T-helper 1 cell treated with Interleukin-12 subunit alpha and Interleukin-12 subunit beta and Interleukin-4 antibody, amounts not matched to agents 30 μg/mL and 1 μg/mL, for 36 hours (primary cell): ENCODE data around the gene MUSK.

Experiments used
- H3K27ac Mint-ChIP-seq: one replicate; pipeline ENCODE4 v1.8.0; 2021; ENCODE audit warnings: mild to moderate bottlenecking, mixed read lengths
- H3K27me3 Mint-ChIP-seq: one replicate; pipeline ENCODE4 v1.8.0; 2021; ENCODE audit warnings: low read depth, mixed read lengths
- H3K36me3 Mint-ChIP-seq: one replicate; pipeline ENCODE4 v1.8.0; 2021; ENCODE audit warnings: low read depth, mixed read lengths
- H3K4me1 Mint-ChIP-seq: one replicate; pipeline ENCODE4 v1.8.0; 2021; ENCODE audit warnings: low read depth, mixed read lengths
- H3K4me3 Mint-ChIP-seq: one replicate; pipeline ENCODE4 v1.8.0; 2021; ENCODE audit warnings: mild to moderate bottlenecking, moderate library complexity, mixed read lengths
- H3K9me3 Mint-ChIP-seq: one replicate; pipeline ENCODE4 v1.8.0; 2021; ENCODE audit warnings: mixed read lengths

The MUSK gene

GRCh38 chr9:110668570-110669167 is at the start of gene MUSK:
Gene MUSK, plus strand, starts transcription at chr9:110668791. Its CDS starts 114 bp downstream, at chr9:110668905.
- Mint-ChIP-seq H3K27ac (no peak within 1 kb of the TSS), H3K36me3 (no peaks in the 10 kb centered on the region), H3K4me1 (no peaks in the 10 kb centered on the region), H3K4me3 (no peak within 1 kb of the TSS), H3K27me3 (no peaks in the 10 kb centered on the region), H3K9me3 (no peaks in the 10 kb centered on the region)

- no peaks in the 10 kb centered on the region for H3K36me3 Mint-ChIP-seq
- H3K4me1 Mint-ChIP-seq: no peaks in the 10 kb centered on the region
- no peaks in the 10 kb centered on the region for H3K9me3 Mint-ChIP-seq
- no peak overlapping the region for H3K4me3 Mint-ChIP-seq
- peaks cover 6% of the 10 kb centered on the region for H3K27me3 Mint-ChIP-seq
- H3K27ac Mint-ChIP-seq: no peak overlapping the region
These were observed 48.8 kb upstream of the MUSK start for GRCh38 chr9:110619831-110620230.

GRCh38 chr9:110620726-110621125 is 47.9 kb upstream of the MUSK start:
- Mint-ChIP-seq H3K4me3 (no peak overlapping the region), H3K9me3 (no peaks in the 10 kb centered on the region), H3K27me3 (peaks cover 6% of the 10 kb centered on the region), H3K4me1 (no peaks in the 10 kb centered on the region), H3K36me3 (no peaks in the 10 kb centered on the region), H3K27ac (no peak overlapping the region)

- H3K27ac Mint-ChIP-seq: no peak overlapping the region
- no peak overlapping the region for H3K4me3 Mint-ChIP-seq
These were observed 46.2 kb upstream of the MUSK start for GRCh38 chr9:110622368-110622767.

GRCh38 chr9:110623462-110624025 is 45.0 kb upstream of the MUSK start:
- Mint-ChIP-seq H3K27me3 (no peaks in the 10 kb centered on the region), H3K9me3 (no peaks in the 10 kb centered on the region)

More at GRCh38 chr9:110622368-110622767, 46.2 kb upstream of the MUSK start:
- Mint-ChIP-seq H3K4me1 (peaks cover 3% of the 10 kb centered on the region), H3K9me3 (no peaks in the 10 kb centered on the region), H3K27me3 (no peaks in the 10 kb centered on the region), H3K36me3 (no peaks in the 10 kb centered on the region)

GRCh38 chr9:110626101-110626829 is 42.3 kb upstream of the MUSK start:
- Mint-ChIP-seq H3K36me3 (no peaks in the 10 kb centered on the region), H3K9me3 (no peaks in the 10 kb centered on the region), H3K27ac (no peak overlapping the region), H3K4me1 (peaks cover 3% of the 10 kb centered on the region), H3K4me3 (no peak overlapping the region), H3K27me3 (no peaks in the 10 kb centered on the region)

More at GRCh38 chr9:110623462-110624025, 45.0 kb upstream of the MUSK start:
- Mint-ChIP-seq H3K4me3 (no peak overlapping the region), H3K4me1 (peaks cover 3% of the 10 kb centered on the region), H3K27ac (no peak overlapping the region), H3K36me3 (no peaks in the 10 kb centered on the region)

- H3K4me3 Mint-ChIP-seq: no peak overlapping the region
- H3K36me3 Mint-ChIP-seq: no peaks in the 10 kb centered on the region
- peaks cover 8% of the 10 kb centered on the region for H3K9me3 Mint-ChIP-seq
- H3K4me1 Mint-ChIP-seq: no peaks in the 10 kb centered on the region
- no peaks in the 10 kb centered on the region for H3K27me3 Mint-ChIP-seq
- H3K27ac Mint-ChIP-seq: no peak overlapping the region
These were observed 33.0 kb upstream of the MUSK start for GRCh38 chr9:110635589-110635988.

GRCh38 chr9:110638381-110638954 is 30.1 kb upstream of the MUSK start:
- H3K27me3 Mint-ChIP-seq: no peaks in the 10 kb centered on the region
- H3K9me3 Mint-ChIP-seq: peaks cover 8% of the 10 kb centered on the region
- H3K4me1 Mint-ChIP-seq: no peaks in the 10 kb centered on the region
- H3K27ac Mint-ChIP-seq: no peak overlapping the region
- H3K4me3 Mint-ChIP-seq: no peak overlapping the region
- no peaks in the 10 kb centered on the region for H3K36me3 Mint-ChIP-seq

- H3K9me3 Mint-ChIP-seq: peaks cover 2% of the 10 kb centered on the region
- no peaks in the 10 kb centered on the region for H3K27me3 Mint-ChIP-seq
- no peaks in the 10 kb centered on the region for H3K4me1 Mint-ChIP-seq
- no peak overlapping the region for H3K4me3 Mint-ChIP-seq
- no peak overlapping the region for H3K27ac Mint-ChIP-seq
- H3K36me3 Mint-ChIP-seq: no peaks in the 10 kb centered on the region
These were observed 27.9 kb upstream of the MUSK start for GRCh38 chr9:110640736-110641135.

- H3K4me1 Mint-ChIP-seq: no peaks in the 10 kb centered on the region
- H3K27ac Mint-ChIP-seq: no peak overlapping the region
- no peaks in the 10 kb centered on the region for H3K9me3 Mint-ChIP-seq
- no peaks in the 10 kb centered on the region for H3K36me3 Mint-ChIP-seq
- no peaks in the 10 kb centered on the region for H3K27me3 Mint-ChIP-seq
- H3K4me3 Mint-ChIP-seq: no peak overlapping the region
These were observed 27.3 kb upstream of the MUSK start for GRCh38 chr9:110641293-110641692.

- Mint-ChIP-seq H3K9me3 (no peaks in the 10 kb centered on the region), H3K4me3 (no peak overlapping the region), H3K4me1 (no peaks in the 10 kb centered on the region), H3K27me3 (no peaks in the 10 kb centered on the region), H3K36me3 (no peaks in the 10 kb centered on the region), H3K27ac (no peak overlapping the region)
These were observed 19.9 kb upstream of the MUSK start for GRCh38 chr9:110648696-110649095.

GRCh38 chr9:110650261-110650660 is 18.3 kb upstream of the MUSK start:
- Mint-ChIP-seq H3K27me3 (no peaks in the 10 kb centered on the region), H3K36me3 (no peaks in the 10 kb centered on the region), H3K9me3 (no peaks in the 10 kb centered on the region), H3K27ac (no peak overlapping the region), H3K4me3 (no peak overlapping the region), H3K4me1 (no peaks in the 10 kb centered on the region)

GRCh38 chr9:110650991-110651411 is 17.6 kb upstream of the MUSK start:
- no peaks in the 10 kb centered on the region for H3K4me1 Mint-ChIP-seq
- no peaks in the 10 kb centered on the region for H3K36me3 Mint-ChIP-seq
- H3K4me3 Mint-ChIP-seq: no peak overlapping the region
- no peaks in the 10 kb centered on the region for H3K9me3 Mint-ChIP-seq
- H3K27ac Mint-ChIP-seq: no peak overlapping the region
- H3K27me3 Mint-ChIP-seq: no peaks in the 10 kb centered on the region

- Mint-ChIP-seq H3K9me3 (peaks cover 3% of the 10 kb centered on the region), H3K4me1 (no peaks in the 10 kb centered on the region), H3K27ac (no peak overlapping the region), H3K27me3 (no peaks in the 10 kb centered on the region), H3K4me3 (no peak overlapping the region), H3K36me3 (no peaks in the 10 kb centered on the region)
These were observed 12.6 kb upstream of the MUSK start for GRCh38 chr9:110655754-110656641.
